A549 (cell line): ENCODE results near the gene PELI3.
"Not testable (repeated sequence)": the region's sequence is repeated elsewhere in the genome, so short reads cannot be mapped to it uniquely, and the experiment has no call there.

ENCODE experiments used
- ATOH8 ChIP-seq: fragments of 250-450 bp; sonication (Bioruptor Pico); IDR thresholded peaks from 2 replicates; pipeline ENCODE4 v1.5.0; 2020; ENCODE audit warnings: low read depth, mild to moderate bottlenecking, moderate library complexity
- BHLHE40 ChIP-seq: IDR thresholded peaks from 2 replicates; pipeline ENCODE4 v1.6.1; 2012; ENCODE audit warnings: low read depth, low read length, inconsistent platforms
- CTCF ChIP-seq: fragments of >200 bp; sonication (Bioruptor Twin); formaldehyde crosslinking; IDR thresholded peaks from 3 replicates; pipeline ENCODE4 v1.5.1; 2016
- EP300 ChIP-seq, 2 experiments: fragments of >200 bp; sonication (Bioruptor Twin); formaldehyde crosslinking; IDR thresholded peaks; 2 replicates in 1 of 2; 3 replicates in 1 of 2; pipeline ENCODE4 v1.6.1; 2016 to 2017
- HDAC2 ChIP-seq: fragments of 200-600 bp; sonication (generic); IDR thresholded peaks from 2 replicates; pipeline ENCODE4 v1.6.1; 2016
- MAX ChIP-seq: IDR thresholded peaks from 2 replicates; pipeline ENCODE4 v1.6.1; 2012
- NPAS2 ChIP-seq: fragments of 250-450 bp; sonication (Bioruptor Pico); IDR thresholded peaks from 2 replicates; pipeline ENCODE4 v1.8.0; 2022; ENCODE audit warnings: mild to moderate bottlenecking, moderate library complexity, borderline replicate concordance
- NR3C1 ChIP-seq: fragments of >200 bp; sonication (Bioruptor Twin); formaldehyde crosslinking; IDR thresholded peaks from 3 replicates; pipeline ENCODE4 v1.6.1; 2017
- POLR2A ChIP-seq: IDR thresholded peaks from 2 replicates; pipeline ENCODE4 v1.6.1; 2012; ENCODE audit warnings: mild to moderate bottlenecking, low read length
- RAD21 ChIP-seq, 2 experiments: fragments of >200 bp in 1 of 2; sonication (Bioruptor Twin) in 1 of 2; formaldehyde crosslinking in 1 of 2; IDR thresholded peaks in 1 of 2; conservative IDR thresholded peaks in 1 of 2; 2 replicates in 1 of 2; 3 replicates in 1 of 2; pipeline ENCODE4 v1.6.1; 2012 to 2018; ENCODE audit warnings: inconsistent platforms in 1 of 2
- REST ChIP-seq: fragments of 200-600 bp; sonication (generic); IDR thresholded peaks from 2 replicates; pipeline ENCODE4 v1.6.1; 2016; ENCODE audit warnings: antibody characterized with exemption, mild to moderate bottlenecking, moderate library complexity
- RFX5 ChIP-seq: fragments of 450-650 bp; IDR thresholded peaks from 2 replicates; pipeline ENCODE4 v1.7.1; 2014; ENCODE audit warnings: antibody characterized with exemption, mild to moderate bottlenecking, moderate library complexity
- RNF2 ChIP-seq: fragments of 200-600 bp; sonication (generic); IDR thresholded peaks from 2 replicates; pipeline ENCODE4 v1.6.1; 2016; ENCODE audit warnings: low read depth, mild to moderate bottlenecking, antibody characterized with exemption, moderate library complexity, borderline replicate concordance

GRCh38 chr11:66440101-66440939 lies 26.4 kb upstream of the PELI3 start:
- TF ChIP-seq CTCF; REST; BHLHE40; EP300 (IDR thresholded peaks at IDR 0.05); POLR2A; NPAS2 (CRISPR knock-in tag); RAD21 (conservative IDR thresholded peaks at IDR 0.05 in 1 of 2, IDR thresholded peaks at IDR 0.05 in 1 of 2); ATOH8 (CRISPR knock-in tag); RFX5; NR3C1; HDAC2; RNF2; MAX: not testable (repeated sequence)
